GM12864 (cell line): ENCODE measurements around the gene CCL11.

ENCODE experiments used
- DNase-seq: peaks from one replicate; pipeline ENCODE4 v3.0.0-alpha.2; 2011; ENCODE audit warnings: low read depth
- H3K4me3 ChIP-seq: 2 replicates; pipeline ENCODE4 v1.5.1; 2011; ENCODE audit warnings: mild to moderate bottlenecking, low read depth, low read length, control low read depth
- CTCF ChIP-seq: IDR thresholded peaks from 2 replicates; pipeline ENCODE4 v1.5.1; 2011; ENCODE audit warnings: low read depth, mild to moderate bottlenecking, moderate library complexity, low read length, control low read depth, inconsistent platforms; ENCODE audit errors: missing control alignments

CCL11 gene

DNA sequence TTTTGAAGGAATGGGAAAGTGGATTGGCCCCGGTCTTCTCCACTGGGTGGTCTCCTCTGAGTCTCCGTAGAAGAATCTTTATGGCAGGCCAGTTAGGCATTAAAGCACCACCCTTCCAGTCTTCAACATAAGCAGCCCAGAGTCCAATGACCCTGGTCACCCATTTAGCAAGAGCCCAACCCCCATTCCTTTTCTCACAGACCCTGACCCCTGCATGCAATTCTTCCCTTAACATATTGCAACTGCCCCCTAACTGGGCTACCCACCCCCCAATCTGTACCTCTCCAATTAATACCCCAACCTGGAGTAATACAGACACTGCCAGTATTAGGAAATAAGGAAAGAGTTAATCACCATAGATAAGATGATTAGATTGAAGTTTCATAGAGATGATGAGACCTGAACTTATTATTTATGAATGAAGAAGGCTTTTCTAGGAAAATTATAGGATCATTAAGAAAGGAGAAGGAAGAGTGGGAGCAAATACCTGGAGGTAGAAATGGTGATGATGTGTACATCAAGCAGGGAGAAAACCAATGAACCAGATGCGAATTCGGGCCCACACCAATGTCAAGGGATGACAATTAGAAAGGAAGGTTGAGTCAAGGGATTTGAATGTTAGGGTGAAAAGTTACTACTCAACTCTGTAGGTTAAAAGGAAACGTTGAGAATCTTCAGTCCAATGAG is 28.1 kb upstream of the CCL11 start:
- no peak for DNase-seq
- TF ChIP-seq CTCF = no peak

GRCh38 chr17:34257986-34258326 is 27.6 kb upstream of the CCL11 start:
- no peak for TF ChIP-seq CTCF
- H3K4me3 ChIP-seq = no peak overlapping the region
- no peak for DNase-seq

More for the DNA sequence above, 28.1 kb upstream of the CCL11 start:
- H3K4me3 ChIP-seq = no peak overlapping the region

DNA sequence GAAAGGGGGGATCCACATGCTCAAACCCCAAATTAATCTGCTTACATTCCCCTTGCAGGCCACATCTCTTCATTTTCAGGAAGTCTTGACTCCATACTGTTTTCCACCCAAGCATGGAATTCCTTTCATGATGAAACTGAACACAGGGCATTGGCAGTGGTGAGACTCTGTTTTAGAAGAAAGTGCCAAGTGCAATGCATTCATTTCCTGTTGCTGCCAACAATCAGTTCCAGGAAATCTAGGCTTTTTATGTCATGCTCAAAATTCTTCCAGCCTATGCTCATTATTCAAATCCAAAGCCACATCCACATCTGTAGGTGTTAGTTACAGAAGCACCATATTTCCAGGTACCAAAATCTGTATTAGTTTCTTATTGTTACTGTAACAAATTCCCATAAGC is 26.4 kb upstream of the CCL11 start:
- H3K4me3 ChIP-seq = no peak overlapping the region
- no peak for TF ChIP-seq CTCF
- no peak for DNase-seq

DNA sequence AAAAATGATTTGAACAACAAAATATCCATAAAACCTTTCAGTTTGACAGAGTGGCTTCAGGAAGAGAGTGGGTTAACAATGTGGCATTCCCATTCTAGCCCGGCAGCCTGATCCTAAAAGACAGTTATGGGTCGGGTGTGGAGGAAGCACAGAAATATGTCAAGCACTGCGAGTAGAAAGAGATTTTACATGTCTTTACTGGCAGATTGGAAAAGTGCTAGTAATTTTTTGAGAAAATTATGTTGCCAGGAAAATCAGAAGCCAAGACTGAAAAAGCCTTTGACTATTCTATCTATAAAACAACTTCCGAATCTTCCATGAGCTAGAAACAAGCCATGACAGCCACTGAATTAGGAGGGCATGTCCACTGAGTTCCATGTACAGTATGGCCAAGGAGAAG is 24.7 kb upstream of the CCL11 start:
- H3K4me3 ChIP-seq = no peak overlapping the region
- no peak for TF ChIP-seq CTCF
- DNase-seq = no peak

DNA sequence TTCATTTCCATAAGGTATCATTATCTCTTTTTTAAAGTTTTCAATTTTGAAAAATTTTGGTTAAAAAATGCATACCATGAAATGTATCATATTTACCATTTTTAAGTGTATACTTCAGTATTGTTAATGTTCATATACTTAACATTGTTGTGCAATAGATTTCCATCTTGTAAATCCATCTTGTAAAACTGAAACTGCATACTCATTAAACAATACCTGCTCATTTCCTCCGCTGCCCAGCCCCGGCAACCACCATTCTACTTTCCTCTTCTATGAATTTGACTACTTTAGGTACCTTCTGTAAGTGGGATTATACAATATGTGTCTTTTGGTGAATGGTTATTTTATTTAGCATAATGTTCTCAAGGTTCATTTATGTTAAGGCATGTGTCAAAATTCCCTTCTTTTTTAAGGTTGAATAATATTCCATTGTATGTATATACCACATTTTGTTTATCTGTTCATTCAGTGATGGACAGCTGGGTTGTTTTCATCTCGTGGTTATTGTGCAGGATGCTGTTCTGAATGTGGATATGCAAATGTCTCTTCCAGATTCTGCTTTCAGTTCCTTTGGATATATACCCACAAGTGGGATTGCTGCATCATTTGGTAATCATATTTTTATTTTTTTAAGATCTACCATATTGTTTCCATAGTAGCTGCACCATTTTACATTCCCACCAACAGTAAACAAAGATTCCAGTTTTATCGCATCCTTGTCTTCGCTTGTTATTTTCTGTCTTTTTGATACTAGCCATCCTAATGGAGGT is 23.8 kb upstream of the CCL11 start:
- no peak overlapping the region for H3K4me3 ChIP-seq
- no peak for DNase-seq
- TF ChIP-seq CTCF = no peak

- no peak for DNase-seq
- H3K4me3 ChIP-seq = no peak overlapping the region
- TF ChIP-seq CTCF = no peak
These were observed 19.8 kb upstream of the CCL11 start for GRCh38 chr17:34265711-34266110.

GRCh38 chr17:34269969-34270368 is 15.6 kb upstream of the CCL11 start, which contains the start of gene CCL7:
Gene CCL7 (plus strand): TSS chr17:34270221. CDS start chr17:34270291, 70 bp downstream.
- DNase-seq = no peak
- H3K4me3 ChIP-seq = no peak within 1 kb of the TSS
- no peak for TF ChIP-seq CTCF
